GM12874 (cell line): ENCODE measurements around the gene MAP7.
A peak's percentile ranks its signal among the peaks of the same experiment; 100 is the strongest.

ENCODE experiments used
- CTCF ChIP-seq: IDR thresholded peaks from 2 replicates; pipeline ENCODE4 v1.5.1; 2011; ENCODE audit warnings: low read depth, mild to moderate bottlenecking, control low read depth, low read length, moderate library complexity; ENCODE audit not compliant: insufficient read depth

MAP7 gene

GRCh38 chr6:136547871-136548270 lies 2.4 kb downstream of the MAP7 start:
- no peak for TF ChIP-seq CTCF

GRCh38 chr6:136547336-136547735 lies 2.9 kb downstream of the MAP7 start:
- peak; percentile 46 for TF ChIP-seq CTCF

- TF ChIP-seq CTCF: no peak
These were observed 3.9 kb downstream of the MAP7 start for GRCh38 chr6:136546331-136546730.

GRCh38 chr6:136544326-136544725 lies 5.9 kb downstream of the MAP7 start:
- TF ChIP-seq CTCF: no peak

- TF ChIP-seq CTCF: no peak
These were observed 8.8 kb downstream of the MAP7 start for GRCh38 chr6:136541395-136541794.

GRCh38 chr6:136539967-136540652 lies 10.1 kb downstream of the MAP7 start:
- TF ChIP-seq CTCF: no peak

GRCh38 chr6:136538836-136539235 lies 11.4 kb downstream of the MAP7 start:
- no peak for TF ChIP-seq CTCF
